ENCODE measurements around the gene HABP2. TPM values are rescaled to one million over a fixed set of nuclear protein-coding genes. Genes with fewer than 3 reads are reported as not detected.

HABP2 gene
- total and polyA plus RNA-seq, 4 donors: 109 to 259 (median 197) TPM

DNA sequence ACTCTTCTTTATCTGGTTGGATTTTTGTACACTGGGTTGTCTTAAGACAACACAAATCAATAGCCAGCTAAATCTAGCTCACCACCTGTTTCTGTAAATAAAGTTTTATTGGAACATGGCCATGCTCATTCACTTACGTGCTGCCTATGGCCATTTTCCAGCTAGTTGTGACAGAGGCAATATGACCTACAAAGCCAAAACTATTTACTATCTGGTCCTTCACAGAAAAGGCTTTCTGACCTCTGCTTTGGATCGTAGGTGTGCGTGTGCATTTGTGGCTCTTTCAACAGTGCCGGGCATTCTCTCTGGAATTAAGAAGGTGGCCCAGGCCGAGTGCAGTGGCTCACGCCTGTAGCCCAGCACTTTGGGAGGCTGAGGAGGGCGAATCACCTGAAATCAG lies 65.5 kb downstream of the HABP2 start:
- no peak for DNase-seq (ENCODE audit: low spot score)
- Histone ChIP-seq H3K9ac (ENCODE audit: low read depth in 1 of 2, low read length in 2 of 2) (no peak overlapping the region), H3K9me3 (ENCODE audit: control insufficient read depth in 4 of 4, low read length in 3 of 4) (no peaks in the 10 kb centered on the region), H3K27ac (ENCODE audit: low read depth in 1 of 2, low read length in 2 of 2) (peak overlapping the region in 1 of 2 donors; percentile 19), H3K4me3 (ENCODE audit: low read depth in 1 of 3, low read length in 3 of 3) (no peak overlapping the region), H3K4me1 (ENCODE audit: control insufficient read depth in 4 of 4, insufficient read depth in 4 of 4, low read length in 3 of 4) (peaks cover 0 to 2% (median 0%) of the 10 kb centered on the region in 4 donors), H3K27me3 (ENCODE audit: control insufficient read depth in 4 of 4, insufficient read depth in 4 of 4, low read length in 3 of 4) (no peaks in the 10 kb centered on the region), H3K36me3 (ENCODE audit: control insufficient read depth in 4 of 4, insufficient read depth in 3 of 4, low read depth in 1 of 4, low read length in 3 of 4) (no peaks in the 10 kb centered on the region)
- WGBS: 51% methylated on average over 7 of the region's 7 CpGs
- peak; percentile 58 for TF ChIP-seq FOXA1 (IDR thresholded peaks at IDR 0.05)
- TF ChIP-seq, protein P1, sequence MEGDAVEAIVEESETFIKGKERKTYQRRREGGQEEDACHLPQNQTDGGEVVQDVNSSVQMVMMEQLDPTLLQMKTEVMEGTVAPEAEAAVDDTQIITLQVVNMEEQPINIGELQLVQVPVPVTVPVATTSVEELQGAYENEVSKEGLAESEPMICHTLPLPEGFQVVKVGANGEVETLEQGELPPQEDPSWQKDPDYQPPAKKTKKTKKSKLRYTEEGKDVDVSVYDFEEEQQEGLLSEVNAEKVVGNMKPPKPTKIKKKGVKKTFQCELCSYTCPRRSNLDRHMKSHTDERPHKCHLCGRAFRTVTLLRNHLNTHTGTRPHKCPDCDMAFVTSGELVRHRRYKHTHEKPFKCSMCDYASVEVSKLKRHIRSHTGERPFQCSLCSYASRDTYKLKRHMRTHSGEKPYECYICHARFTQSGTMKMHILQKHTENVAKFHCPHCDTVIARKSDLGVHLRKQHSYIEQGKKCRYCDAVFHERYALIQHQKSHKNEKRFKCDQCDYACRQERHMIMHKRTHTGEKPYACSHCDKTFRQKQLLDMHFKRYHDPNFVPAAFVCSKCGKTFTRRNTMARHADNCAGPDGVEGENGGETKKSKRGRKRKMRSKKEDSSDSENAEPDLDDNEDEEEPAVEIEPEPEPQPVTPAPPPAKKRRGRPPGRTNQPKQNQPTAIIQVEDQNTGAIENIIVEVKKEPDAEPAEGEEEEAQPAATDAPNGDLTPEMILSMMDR (IDR thresholded peaks at IDR 0.05; ENCODE audit: low read depth, low read length, missing input control): no peak
- TF ChIP-seq YY1 (IDR thresholded peaks at IDR 0.05): peak; percentile 47
- TF ChIP-seq RXRA (IDR thresholded peaks at IDR 0.05): peak; percentile 29 to 75
- TF ChIP-seq SP1 (IDR thresholded peaks at IDR 0.05): peak; percentile 29
- TF ChIP-seq FOXA2 (IDR thresholded peaks at IDR 0.05): peak; percentile 75
- peak in 1 of 2 donors; percentile 48 for TF ChIP-seq JUND (IDR thresholded peaks at IDR 0.05)
- peak; percentile 33 to 73 for TF ChIP-seq HNF4A (conservative IDR thresholded peaks at IDR 0.05)
- TF ChIP-seq, protein P2, sequence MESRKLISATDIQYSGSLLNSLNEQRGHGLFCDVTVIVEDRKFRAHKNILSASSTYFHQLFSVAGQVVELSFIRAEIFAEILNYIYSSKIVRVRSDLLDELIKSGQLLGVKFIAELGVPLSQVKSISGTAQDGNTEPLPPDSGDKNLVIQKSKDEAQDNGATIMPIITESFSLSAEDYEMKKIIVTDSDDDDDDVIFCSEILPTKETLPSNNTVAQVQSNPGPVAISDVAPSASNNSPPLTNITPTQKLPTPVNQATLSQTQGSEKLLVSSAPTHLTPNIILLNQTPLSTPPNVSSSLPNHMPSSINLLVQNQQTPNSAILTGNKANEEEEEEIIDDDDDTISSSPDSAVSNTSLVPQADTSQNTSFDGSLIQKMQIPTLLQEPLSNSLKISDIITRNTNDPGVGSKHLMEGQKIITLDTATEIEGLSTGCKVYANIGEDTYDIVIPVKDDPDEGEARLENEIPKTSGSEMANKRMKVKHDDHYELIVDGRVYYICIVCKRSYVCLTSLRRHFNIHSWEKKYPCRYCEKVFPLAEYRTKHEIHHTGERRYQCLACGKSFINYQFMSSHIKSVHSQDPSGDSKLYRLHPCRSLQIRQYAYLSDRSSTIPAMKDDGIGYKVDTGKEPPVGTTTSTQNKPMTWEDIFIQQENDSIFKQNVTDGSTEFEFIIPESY (IDR thresholded peaks at IDR 0.05): peak; percentile 23
- no peak for TF ChIP-seq EGR1 (IDR thresholded peaks at IDR 0.05; ENCODE audit: low read depth in 2 of 2)
- peak; percentile 26 to 39 for TF ChIP-seq RAD21 (IDR thresholded peaks at IDR 0.05)

DNA sequence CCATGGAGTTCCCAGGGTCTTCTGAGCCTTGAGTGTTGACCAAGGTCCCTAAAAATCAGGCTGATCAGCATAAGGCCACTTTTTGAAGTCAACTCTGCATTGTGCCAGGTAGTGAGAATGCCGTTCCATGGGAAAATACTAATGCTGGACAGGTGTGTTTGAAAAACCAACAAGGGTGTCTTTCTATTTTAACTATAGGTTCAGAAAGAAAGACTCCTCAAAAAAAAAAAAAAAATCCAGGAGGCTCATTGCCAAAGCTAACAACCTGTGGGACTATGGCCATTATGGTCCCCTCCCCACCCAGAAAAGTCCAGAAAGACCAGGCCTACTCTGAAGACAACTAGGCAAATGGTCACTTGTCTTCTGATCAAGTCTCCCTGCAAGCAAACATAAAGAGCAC lies 66.5 kb downstream of the HABP2 start:
- Histone ChIP-seq H3K36me3 (ENCODE audit: control insufficient read depth in 4 of 4, insufficient read depth in 3 of 4, low read depth in 1 of 4, low read length in 3 of 4) (no peaks in the 10 kb centered on the region), H3K9ac (ENCODE audit: low read depth in 1 of 2, low read length in 2 of 2) (no peak overlapping the region), H3K9me3 (ENCODE audit: control insufficient read depth in 4 of 4, low read length in 3 of 4) (no peaks in the 10 kb centered on the region), H3K27me3 (ENCODE audit: control insufficient read depth in 4 of 4, insufficient read depth in 4 of 4, low read length in 3 of 4) (no peaks in the 10 kb centered on the region), H3K4me1 (ENCODE audit: control insufficient read depth in 4 of 4, insufficient read depth in 4 of 4, low read length in 3 of 4) (peaks cover 0 to 2% (median 0%) of the 10 kb centered on the region in 4 donors), H3K4me3 (ENCODE audit: low read depth in 1 of 3, low read length in 3 of 3) (no peak overlapping the region), H3K27ac (ENCODE audit: low read depth in 1 of 2, low read length in 2 of 2) (no peak overlapping the region)
- TF ChIP-seq, protein P3, sequence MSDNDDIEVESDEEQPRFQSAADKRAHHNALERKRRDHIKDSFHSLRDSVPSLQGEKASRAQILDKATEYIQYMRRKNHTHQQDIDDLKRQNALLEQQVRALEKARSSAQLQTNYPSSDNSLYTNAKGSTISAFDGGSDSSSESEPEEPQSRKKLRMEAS (IDR thresholded peaks at IDR 0.05): no peak
- TF ChIP-seq SP1 (IDR thresholded peaks at IDR 0.05) (no peak), TAF1 (conservative IDR thresholded peaks at IDR 0.05) (no peak), NR2F2 (IDR thresholded peaks at IDR 0.05) (no peak), FOXA2 (IDR thresholded peaks at IDR 0.05) (no peak), RXRA (IDR thresholded peaks at IDR 0.05) (no peak), RAD21 (IDR thresholded peaks at IDR 0.05) (no peak), YY1 (IDR thresholded peaks at IDR 0.05) (no peak), EGR1 (IDR thresholded peaks at IDR 0.05; ENCODE audit: low read depth in 2 of 2) (no peak), FOXA1 (IDR thresholded peaks at IDR 0.05) (no peak), GABPA (IDR thresholded peaks at IDR 0.05 in 1 of 2, conservative IDR thresholded peaks at IDR 0.05 in 1 of 2) (no peak), HNF4G (IDR thresholded peaks at IDR 0.05) (no peak), HNF4A (conservative IDR thresholded peaks at IDR 0.05) (no peak), JUND (IDR thresholded peaks at IDR 0.05) (no peak)
- TF ChIP-seq, protein P2 (IDR thresholded peaks at IDR 0.05): no peak
- TF ChIP-seq, protein P4, sequence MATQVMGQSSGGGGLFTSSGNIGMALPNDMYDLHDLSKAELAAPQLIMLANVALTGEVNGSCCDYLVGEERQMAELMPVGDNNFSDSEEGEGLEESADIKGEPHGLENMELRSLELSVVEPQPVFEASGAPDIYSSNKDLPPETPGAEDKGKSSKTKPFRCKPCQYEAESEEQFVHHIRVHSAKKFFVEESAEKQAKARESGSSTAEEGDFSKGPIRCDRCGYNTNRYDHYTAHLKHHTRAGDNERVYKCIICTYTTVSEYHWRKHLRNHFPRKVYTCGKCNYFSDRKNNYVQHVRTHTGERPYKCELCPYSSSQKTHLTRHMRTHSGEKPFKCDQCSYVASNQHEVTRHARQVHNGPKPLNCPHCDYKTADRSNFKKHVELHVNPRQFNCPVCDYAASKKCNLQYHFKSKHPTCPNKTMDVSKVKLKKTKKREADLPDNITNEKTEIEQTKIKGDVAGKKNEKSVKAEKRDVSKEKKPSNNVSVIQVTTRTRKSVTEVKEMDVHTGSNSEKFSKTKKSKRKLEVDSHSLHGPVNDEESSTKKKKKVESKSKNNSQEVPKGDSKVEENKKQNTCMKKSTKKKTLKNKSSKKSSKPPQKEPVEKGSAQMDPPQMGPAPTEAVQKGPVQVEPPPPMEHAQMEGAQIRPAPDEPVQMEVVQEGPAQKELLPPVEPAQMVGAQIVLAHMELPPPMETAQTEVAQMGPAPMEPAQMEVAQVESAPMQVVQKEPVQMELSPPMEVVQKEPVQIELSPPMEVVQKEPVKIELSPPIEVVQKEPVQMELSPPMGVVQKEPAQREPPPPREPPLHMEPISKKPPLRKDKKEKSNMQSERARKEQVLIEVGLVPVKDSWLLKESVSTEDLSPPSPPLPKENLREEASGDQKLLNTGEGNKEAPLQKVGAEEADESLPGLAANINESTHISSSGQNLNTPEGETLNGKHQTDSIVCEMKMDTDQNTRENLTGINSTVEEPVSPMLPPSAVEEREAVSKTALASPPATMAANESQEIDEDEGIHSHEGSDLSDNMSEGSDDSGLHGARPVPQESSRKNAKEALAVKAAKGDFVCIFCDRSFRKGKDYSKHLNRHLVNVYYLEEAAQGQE (IDR thresholded peaks at IDR 0.05): no peak
- TF ChIP-seq, protein P5, sequence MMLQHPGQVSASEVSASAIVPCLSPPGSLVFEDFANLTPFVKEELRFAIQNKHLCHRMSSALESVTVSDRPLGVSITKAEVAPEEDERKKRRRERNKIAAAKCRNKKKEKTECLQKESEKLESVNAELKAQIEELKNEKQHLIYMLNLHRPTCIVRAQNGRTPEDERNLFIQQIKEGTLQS (IDR thresholded peaks at IDR 0.05): no peak
- DNase-seq (ENCODE audit: low spot score): no peak
- 79% methylated on average over 1 of the region's 1 CpG for WGBS
